ENCODE data around the gene MOB3B.

Gene MOB3B

GRCh38 chr9:27519466-27520465 is 9.8 kb downstream of the MOB3B start:
- ChIA-PET CTCF (no interaction called here), POLR2A (no interaction called here)
- Histone ChIP-seq H3K27ac (ENCODE audit: extremely low read depth, low read depth, low read length) (no peak overlapping the region), H3K36me3 (ENCODE audit: control insufficient read depth in 2 of 2, insufficient read depth in 1 of 2, low read length in 2 of 2) (no peaks in the 10 kb centered on the region), H3K4me3 (ENCODE audit: low read depth, low read length) (no peak overlapping the region), H3K4me1 (ENCODE audit: control insufficient read depth, insufficient read depth, low read length) (0 out of 2 replicates have a peak, but pooled peaks cover 4% of the 10 kb centered on the region), H3K9me3 (ENCODE audit: control insufficient read depth, insufficient read depth, low read depth, low read length) (no peaks in the 10 kb centered on the region)
- TF ChIP-seq ZNF510 (tag by site-specific recombination; IDR thresholded peaks at IDR 0.05; ENCODE audit: insufficient replicate concordance) (no peak), ZNF18 (tag by site-specific recombination; IDR thresholded peaks at IDR 0.05) (no peak), ZNF19 (tag by site-specific recombination; IDR thresholded peaks at IDR 0.05; ENCODE audit: low read depth) (no peak), ZNF768 (tag by site-specific recombination; IDR thresholded peaks at IDR 0.05) (no peak), EGR2 (tag by site-specific recombination; IDR thresholded peaks at IDR 0.05; ENCODE audit: low read depth) (no peak), GLI4 (tag by site-specific recombination; IDR thresholded peaks at IDR 0.05) (no peak), ZNF114 (tag by site-specific recombination; IDR thresholded peaks at IDR 0.05) (no peak), ZNF146 (tag by site-specific recombination; IDR thresholded peaks at IDR 0.05) (no peak)

DNA sequence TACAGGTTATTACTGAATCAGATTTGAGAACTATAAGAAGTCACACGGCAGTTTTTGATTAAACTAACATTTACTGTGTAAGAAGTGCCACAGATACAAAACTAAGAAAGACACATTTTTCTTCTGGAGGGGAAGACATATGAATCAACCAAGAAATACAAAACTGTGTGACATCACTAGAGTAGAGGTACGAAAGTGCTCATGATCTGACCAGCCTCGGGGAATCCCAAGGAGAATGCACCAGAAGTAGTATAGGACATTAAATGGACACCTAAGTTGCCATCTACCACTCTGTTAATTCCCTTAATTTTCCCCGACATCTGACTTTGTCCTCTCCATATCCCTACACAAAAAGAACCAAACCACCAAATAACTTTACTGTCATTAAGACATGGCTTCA is 10.8 kb downstream of the MOB3B start:
- H3K4me3 ChIP-seq (ENCODE audit: low read depth, low read length) = no peak overlapping the region
- CTCF ChIA-PET = no interaction called here

DNA sequence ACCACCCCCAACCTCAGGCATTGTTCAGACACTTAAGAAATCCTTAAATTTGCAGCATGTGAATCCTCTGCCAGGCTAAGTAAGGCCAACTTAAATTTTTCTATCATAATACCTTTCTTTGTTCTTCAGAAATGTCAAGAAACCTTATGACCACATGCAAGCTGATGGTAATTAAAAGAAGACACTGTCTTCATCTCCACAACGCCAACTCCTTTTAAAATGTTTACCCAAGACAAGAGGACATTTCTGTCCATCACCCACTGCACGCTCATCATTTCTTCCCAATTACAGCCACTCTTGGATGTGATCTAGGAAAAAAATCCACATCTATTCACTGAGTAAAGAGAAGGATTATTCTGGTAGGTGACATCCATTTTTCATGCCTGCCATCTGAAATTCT is 11.6 kb downstream of the MOB3B start:
- 0 out of 2 replicates have a peak, but pooled peaks cover under 1% of the 10 kb centered on the region for H3K4me1 ChIP-seq (ENCODE audit: control insufficient read depth, insufficient read depth, low read length)
- no peak for TF ChIP-seq ZNF19 (tag by site-specific recombination; IDR thresholded peaks at IDR 0.05; ENCODE audit: low read depth)
- no peak for TF ChIP-seq SCRT2 (tag by site-specific recombination; IDR thresholded peaks at IDR 0.05)
- TF ChIP-seq ZNF214 (tag by site-specific recombination; IDR thresholded peaks at IDR 0.05; ENCODE audit: borderline replicate concordance) = no peak
- TF ChIP-seq ZNF660 (tag by site-specific recombination; IDR thresholded peaks at IDR 0.05) = no peak
- TF ChIP-seq ZNF561 (tag by site-specific recombination; IDR thresholded peaks at IDR 0.05; ENCODE audit: borderline replicate concordance) = no peak
- no peak for TF ChIP-seq ZNF175 (tag by site-specific recombination; IDR thresholded peaks at IDR 0.05)
- no peak for TF ChIP-seq ZNF311 (tag by site-specific recombination; IDR thresholded peaks at IDR 0.05; ENCODE audit: borderline replicate concordance)
- no peak for TF ChIP-seq CTCF (tag by site-specific recombination; IDR thresholded peaks at IDR 0.05)
- no peak for TF ChIP-seq ZNF121 (tag by site-specific recombination; IDR thresholded peaks at IDR 0.05)
- TF ChIP-seq ZNF791 (tag by site-specific recombination; IDR thresholded peaks at IDR 0.05) = no peak
- no peak for TF ChIP-seq ZNF501 (tag by site-specific recombination; IDR thresholded peaks at IDR 0.05)
- no peak for TF ChIP-seq ZNF324 (tag by site-specific recombination; IDR thresholded peaks at IDR 0.05)
- no peak for TF ChIP-seq ZNF654 (tag by site-specific recombination; IDR thresholded peaks at IDR 0.05; ENCODE audit: low read depth)
- TF ChIP-seq ZNF624 (tag by site-specific recombination; IDR thresholded peaks at IDR 0.05) = no peak
- TF ChIP-seq ZNF280C (tag by site-specific recombination; IDR thresholded peaks at IDR 0.05) = no peak
- POLR2A ChIA-PET = no interaction called here
- no peak overlapping the region for H3K27ac ChIP-seq (ENCODE audit: extremely low read depth, low read depth, low read length)
- H3K9me3 ChIP-seq (ENCODE audit: control insufficient read depth, insufficient read depth, low read depth, low read length) = no peaks in the 10 kb centered on the region
- no peak overlapping the region for H3K4me3 ChIP-seq (ENCODE audit: low read depth, low read length)
- H3K36me3 ChIP-seq (ENCODE audit: control insufficient read depth in 2 of 2, insufficient read depth in 1 of 2, low read length in 2 of 2) = no peaks in the 10 kb centered on the region
- CTCF ChIA-PET = no interaction called here

More for the DNA sequence above, 10.8 kb downstream of the MOB3B start:
- Histone ChIP-seq H3K4me1 (ENCODE audit: control insufficient read depth, insufficient read depth, low read length) (0 out of 2 replicates have a peak, but pooled peaks cover 4% of the 10 kb centered on the region), H3K36me3 (ENCODE audit: control insufficient read depth in 2 of 2, insufficient read depth in 1 of 2, low read length in 2 of 2) (no peaks in the 10 kb centered on the region), H3K27ac (ENCODE audit: extremely low read depth, low read depth, low read length) (no peak overlapping the region), H3K9me3 (ENCODE audit: control insufficient read depth, insufficient read depth, low read depth, low read length) (no peaks in the 10 kb centered on the region)
- no peak for TF ChIP-seq ZNF140 (tag by site-specific recombination; IDR thresholded peaks at IDR 0.05)
- POLR2A ChIA-PET = no interaction called here

Measured in HEK293 (cell line).